Osteocyte (in vitro differentiated cells): Measurements from ENCODE around the gene SSBP3. TPM values are rescaled to one million over a fixed set of nuclear protein-coding genes. Genes with fewer than 3 reads are reported as not detected.

ENCODE experiments used
- DNase-seq: peaks from one replicate; pipeline ENCODE4 v3.0.0; 2021; ENCODE audit warnings: mixed read lengths; ENCODE audit not compliant: unreplicated experiment; ENCODE audit errors: extremely low spot score
- H3K27ac Mint-ChIP-seq: one replicate; pipeline ENCODE4 v1.8.0; 2021; ENCODE audit warnings: mild to moderate bottlenecking, mixed read lengths; ENCODE audit not compliant: unreplicated experiment
- H3K27me3 Mint-ChIP-seq: one replicate; pipeline ENCODE4 v1.8.0; 2021; ENCODE audit warnings: mixed read lengths; ENCODE audit not compliant: unreplicated experiment
- H3K36me3 Mint-ChIP-seq: one replicate; pipeline ENCODE4 v1.8.0; 2021; ENCODE audit warnings: mixed read lengths; ENCODE audit not compliant: unreplicated experiment
- H3K4me1 Mint-ChIP-seq: one replicate; pipeline ENCODE4 v1.8.0; 2021; ENCODE audit warnings: mixed read lengths; ENCODE audit not compliant: unreplicated experiment
- H3K4me3 Mint-ChIP-seq: one replicate; pipeline ENCODE4 v1.8.0; 2021; ENCODE audit warnings: mild to moderate bottlenecking, moderate library complexity, mixed read lengths; ENCODE audit not compliant: unreplicated experiment
- H3K9me3 Mint-ChIP-seq: one replicate; pipeline ENCODE4 v1.8.0; 2021; ENCODE audit warnings: mixed read lengths; ENCODE audit not compliant: unreplicated experiment
- CTCF ChIP-seq: fragments of 200-600 bp; sonication (generic); IDR thresholded peaks from 2 replicates; pipeline ENCODE4 v1.5.0; 2021; ENCODE audit warnings: antibody characterized with exemption, mild to moderate bottlenecking, moderate library complexity
- total RNA-seq: library from RNA; stranded (reverse); gene quantifications from 2 replicates; pipeline ENCODE4 v1.2.1, GENCODE V29; 2021

Gene SSBP3
- total RNA-seq, 1 donor from 2014 or later = 56.4 TPM

GRCh38 chr1:54377040-54377691 is 29.0 kb downstream of the SSBP3 start:
- Mint-ChIP-seq H3K36me3 (peaks cover 17% of the 10 kb centered on the region), H3K27ac (no peak overlapping the region), H3K4me1 (peaks cover 20% of the 10 kb centered on the region), H3K4me3 (no peak overlapping the region), H3K27me3 (no peaks in the 10 kb centered on the region), H3K9me3 (no peaks in the 10 kb centered on the region)
- TF ChIP-seq CTCF = no peak
- DNase-seq = no peak

- no peaks in the 10 kb centered on the region for H3K9me3 Mint-ChIP-seq
- peaks cover 20% of the 10 kb centered on the region for H3K4me1 Mint-ChIP-seq
- no peaks in the 10 kb centered on the region for H3K27me3 Mint-ChIP-seq
- no peak overlapping the region for H3K27ac Mint-ChIP-seq
- TF ChIP-seq CTCF = no peak
- no peak overlapping the region for H3K4me3 Mint-ChIP-seq
- H3K36me3 Mint-ChIP-seq = peaks cover 16% of the 10 kb centered on the region
- no peak for DNase-seq
Measured at GRCh38 chr1:54376430-54377039, 29.7 kb downstream of the SSBP3 start.

DNA sequence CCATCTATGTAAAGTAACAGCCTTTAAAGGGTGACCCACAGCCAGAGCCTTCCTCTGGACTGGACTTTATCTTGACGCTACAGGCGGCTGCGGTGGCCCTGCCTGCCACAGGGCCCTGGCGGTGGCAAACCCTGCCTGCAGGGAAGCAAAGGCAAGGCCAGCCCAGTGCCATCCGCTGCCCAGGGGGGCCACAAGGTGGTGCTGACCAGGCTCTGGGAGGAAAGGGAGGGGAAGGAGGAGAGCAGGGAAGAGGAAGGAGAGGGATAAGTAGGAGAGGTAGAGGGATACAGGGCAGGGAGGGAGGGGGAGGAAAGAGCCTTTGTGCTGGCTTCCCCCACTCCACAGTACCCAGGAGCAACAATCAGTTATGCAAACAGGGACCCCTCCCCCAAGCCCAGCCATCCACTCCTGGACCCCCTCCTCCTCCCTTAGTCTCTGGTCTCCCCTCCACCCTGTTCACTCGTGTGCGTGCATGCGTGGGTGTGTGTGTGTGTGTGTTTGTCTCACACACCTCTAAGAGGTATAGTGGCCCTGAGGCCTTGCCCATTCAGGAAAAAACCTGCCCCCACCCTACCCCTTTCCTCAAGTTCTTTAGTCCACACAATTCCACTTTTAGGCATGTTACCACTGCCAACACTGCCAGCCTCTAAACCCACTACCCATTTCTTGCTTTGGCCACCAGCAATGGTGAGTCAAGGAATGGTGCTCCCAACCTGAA is 30.3 kb downstream of the SSBP3 start:
- Mint-ChIP-seq H3K4me3 (no peak overlapping the region), H3K36me3 (peaks cover 16% of the 10 kb centered on the region), H3K9me3 (no peaks in the 10 kb centered on the region), H3K27me3 (no peaks in the 10 kb centered on the region), H3K4me1 (peaks cover 20% of the 10 kb centered on the region), H3K27ac (no peak overlapping the region)
- no peak for DNase-seq
- no peak for TF ChIP-seq CTCF

GRCh38 chr1:54375298-54375697 is 30.9 kb downstream of the SSBP3 start:
- H3K4me1 Mint-ChIP-seq = peaks cover 20% of the 10 kb centered on the region
- H3K9me3 Mint-ChIP-seq = no peaks in the 10 kb centered on the region
- TF ChIP-seq CTCF = no peak
- no peak overlapping the region for H3K27ac Mint-ChIP-seq
- no peak for DNase-seq
- no peak overlapping the region for H3K4me3 Mint-ChIP-seq
- H3K27me3 Mint-ChIP-seq = no peaks in the 10 kb centered on the region
- peaks cover 15% of the 10 kb centered on the region for H3K36me3 Mint-ChIP-seq

DNA sequence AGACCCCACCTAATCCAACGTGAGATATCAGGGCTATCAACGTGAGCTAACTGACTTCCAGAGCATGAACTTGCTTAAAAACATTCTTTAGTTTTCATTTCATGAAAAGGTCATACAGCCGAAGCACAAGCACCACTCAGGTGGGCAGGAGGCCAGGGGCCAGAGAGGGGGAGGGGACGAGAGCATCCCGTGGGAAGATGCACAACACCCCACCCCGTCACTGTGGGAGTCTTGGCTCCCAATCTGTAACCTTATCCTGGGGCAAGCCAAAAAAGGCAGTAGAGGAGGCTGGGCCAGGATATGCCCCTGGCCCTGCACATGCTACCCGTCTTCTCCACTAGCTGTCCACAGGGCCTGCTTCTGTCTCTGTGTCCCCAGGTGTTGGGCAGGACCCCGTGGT is 31.4 kb downstream of the SSBP3 start:
- Mint-ChIP-seq H3K4me3 (no peak overlapping the region), H3K27me3 (no peaks in the 10 kb centered on the region), H3K36me3 (peaks cover 13% of the 10 kb centered on the region), H3K4me1 (peaks cover 18% of the 10 kb centered on the region), H3K27ac (no peak overlapping the region), H3K9me3 (no peaks in the 10 kb centered on the region)
- TF ChIP-seq CTCF = no peak
- DNase-seq = no peak
